ENCODE measurements around the gene TPT1.

DNA sequence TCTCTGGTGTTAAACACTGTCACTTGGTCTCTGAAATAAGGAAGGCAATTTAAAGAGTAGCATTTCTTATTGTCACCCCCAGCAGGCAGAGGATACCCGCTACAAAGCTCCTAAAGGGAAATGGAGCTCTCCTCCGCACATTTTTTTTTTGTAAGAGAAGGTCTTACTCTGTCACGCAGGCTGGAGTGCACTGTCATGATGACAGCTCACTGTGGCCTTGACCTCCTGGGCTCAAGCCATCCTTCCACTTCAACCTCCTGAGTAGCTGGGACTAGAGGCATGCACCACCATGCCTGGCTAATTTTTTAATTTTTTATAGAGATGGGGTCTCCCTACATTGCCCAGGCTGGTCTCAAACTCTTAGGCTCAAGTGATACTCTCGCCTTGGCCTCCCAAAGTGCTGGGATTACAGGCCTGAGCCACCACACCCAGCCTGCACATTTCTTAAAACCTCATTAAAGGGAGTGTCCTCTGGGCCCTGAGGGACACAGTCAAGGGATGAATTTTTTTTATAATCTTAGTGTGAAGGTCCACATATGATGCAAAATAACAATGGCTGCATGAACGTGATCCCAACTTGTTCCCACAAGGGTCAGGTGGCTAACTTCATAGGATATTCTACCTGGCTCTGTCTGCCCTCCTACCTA lies 45.0 kb upstream of the TPT1 start:
- TF ChIP-seq, protein P1, sequence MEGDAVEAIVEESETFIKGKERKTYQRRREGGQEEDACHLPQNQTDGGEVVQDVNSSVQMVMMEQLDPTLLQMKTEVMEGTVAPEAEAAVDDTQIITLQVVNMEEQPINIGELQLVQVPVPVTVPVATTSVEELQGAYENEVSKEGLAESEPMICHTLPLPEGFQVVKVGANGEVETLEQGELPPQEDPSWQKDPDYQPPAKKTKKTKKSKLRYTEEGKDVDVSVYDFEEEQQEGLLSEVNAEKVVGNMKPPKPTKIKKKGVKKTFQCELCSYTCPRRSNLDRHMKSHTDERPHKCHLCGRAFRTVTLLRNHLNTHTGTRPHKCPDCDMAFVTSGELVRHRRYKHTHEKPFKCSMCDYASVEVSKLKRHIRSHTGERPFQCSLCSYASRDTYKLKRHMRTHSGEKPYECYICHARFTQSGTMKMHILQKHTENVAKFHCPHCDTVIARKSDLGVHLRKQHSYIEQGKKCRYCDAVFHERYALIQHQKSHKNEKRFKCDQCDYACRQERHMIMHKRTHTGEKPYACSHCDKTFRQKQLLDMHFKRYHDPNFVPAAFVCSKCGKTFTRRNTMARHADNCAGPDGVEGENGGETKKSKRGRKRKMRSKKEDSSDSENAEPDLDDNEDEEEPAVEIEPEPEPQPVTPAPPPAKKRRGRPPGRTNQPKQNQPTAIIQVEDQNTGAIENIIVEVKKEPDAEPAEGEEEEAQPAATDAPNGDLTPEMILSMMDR (IDR thresholded peaks at IDR 0.05; ENCODE audit: borderline replicate concordance, extremely low read depth, low read length, poor library complexity, severe bottlenecking): no peak
- no peak for TF ChIP-seq EZH2 (IDR thresholded peaks at IDR 0.05; ENCODE audit: borderline replicate concordance, low read depth, low read length, severe bottlenecking)

All from DND-41 (cell line).